CD14-positive monocyte (primary cell): ENCODE data around the gene CENPM. TPM values are rescaled to one million over a fixed set of nuclear protein-coding genes. Genes with fewer than 3 reads are reported as not detected.

Experiments used
- DNase-seq, 3 donors: peaks; one replicate each; pipeline ENCODE4 v3.0.0-alpha.2; 2011 to 2022
- H2AFZ ChIP-seq: 2 replicates; pipeline ENCODE4 v1.6.0; 2012; ENCODE audit warnings: mild to moderate bottlenecking, low read depth, low read length, inconsistent platforms; ENCODE audit not compliant: insufficient read depth, poor library complexity, severe bottlenecking
- H3K27ac ChIP-seq, 2 donors: 1 replicate in 1 of 2; 2 replicates in 1 of 2; pipeline ENCODE4 v1.5.1; 2012 to 2013; ENCODE audit warnings: low read length in 2 of 2, control low read depth in 1 of 2, inconsistent platforms in 1 of 2, low read depth in 1 of 2, mild to moderate bottlenecking in 1 of 2
- H3K27me3 ChIP-seq, 2 donors: one replicate each; pipeline versions ENCODE4 v1.6.0 to v1.6.1; 2011 to 2013; ENCODE audit warnings: low read length in 2 of 2; ENCODE audit not compliant: control insufficient read depth in 2 of 2, insufficient read depth in 2 of 2
- H3K36me3 ChIP-seq, 2 donors: replicated peaks in 1 of 2; 1 replicate in 1 of 2; 2 replicates in 1 of 2; pipeline versions ENCODE4 v1.5.1 to v1.6.1; 2012 to 2013; ENCODE audit warnings: low read length in 2 of 2, control low read depth in 1 of 2, inconsistent platforms in 1 of 2, mild to moderate bottlenecking in 1 of 2; ENCODE audit not compliant: insufficient read depth in 2 of 2, control insufficient read depth in 1 of 2
- H3K4me1 ChIP-seq, 2 donors: 1 replicate in 1 of 2; 2 replicates in 1 of 2; pipeline versions ENCODE4 v1.5.1 to v1.6.1; 2012 to 2013; ENCODE audit warnings: low read length in 2 of 2, control low read depth in 1 of 2, inconsistent platforms in 1 of 2, mild to moderate bottlenecking in 1 of 2, moderate library complexity in 1 of 2; ENCODE audit not compliant: insufficient read depth in 2 of 2, control insufficient read depth in 1 of 2
- H3K4me2 ChIP-seq: replicated peaks from 2 replicates; pipeline ENCODE3; 2012; ENCODE audit warnings: low read length, moderate library complexity, mild to moderate bottlenecking; ENCODE audit not compliant: poor library complexity, severe bottlenecking; ENCODE audit errors: extremely low read depth
- H3K4me3 ChIP-seq, 3 experiments: fragments of 200-600 bp in 1 of 3; sonication (generic) in 1 of 3; replicated peaks in 1 of 3; 1 replicate in 2 of 3; 2 replicates in 1 of 3; pipeline ENCODE4 v1.5.1; 2011 to 2013; ENCODE audit warnings: low read length in 3 of 3, mild to moderate bottlenecking in 3 of 3, control low read depth in 2 of 3, low read depth in 2 of 3, inconsistent platforms in 1 of 3, moderate library complexity in 1 of 3
- H3K79me2 ChIP-seq: 2 replicates; pipeline ENCODE4 v1.6.0; 2012; ENCODE audit warnings: mild to moderate bottlenecking, control low read depth, inconsistent platforms, low read length, moderate library complexity; ENCODE audit not compliant: insufficient read depth
- H3K9ac ChIP-seq: 2 replicates; pipeline ENCODE4 v1.6.0; 2017; ENCODE audit warnings: low read length, mild to moderate bottlenecking; ENCODE audit not compliant: insufficient read depth, poor library complexity, severe bottlenecking
- H3K9me3 ChIP-seq, 2 donors: replicated peaks in 1 of 2; 1 replicate in 1 of 2; 2 replicates in 1 of 2; pipeline versions ENCODE4 v1.5.1 to v1.6.1; 2012 to 2013; ENCODE audit warnings: low read length in 2 of 2, control low read depth in 1 of 2; ENCODE audit not compliant: control insufficient read depth in 1 of 2, insufficient read depth in 1 of 2
- H4K20me1 ChIP-seq: 2 replicates; pipeline ENCODE4 v1.6.0; 2012; ENCODE audit warnings: mild to moderate bottlenecking, low read length, control low read depth, moderate library complexity; ENCODE audit not compliant: insufficient read depth
- H3K27ac Mint-ChIP-seq, 7 donors: one replicate each; pipeline ENCODE4 v1.8.0; 2020; ENCODE audit warnings: mild to moderate bottlenecking in 7 of 7, mixed read lengths in 7 of 7, moderate library complexity in 6 of 7, inconsistent platforms in 2 of 7
- H3K27me3 Mint-ChIP-seq, 3 donors: one replicate each; pipeline ENCODE4 v1.8.0; 2021 to 2022; ENCODE audit warnings: low read depth in 3 of 3, mild to moderate bottlenecking in 3 of 3, mixed read lengths in 3 of 3, moderate library complexity in 3 of 3, inconsistent platforms in 1 of 3
- H3K36me3 Mint-ChIP-seq, 2 donors: one replicate each; pipeline ENCODE4 v1.8.0; 2020; ENCODE audit warnings: mixed read lengths in 2 of 2, inconsistent platforms in 1 of 2, mild to moderate bottlenecking in 1 of 2
- H3K4me1 Mint-ChIP-seq: one replicate; pipeline ENCODE4 v1.8.0; 2020; ENCODE audit warnings: mild to moderate bottlenecking, mixed read lengths
- H3K4me3 Mint-ChIP-seq, 2 donors: one replicate each; pipeline ENCODE4 v1.8.0; 2020; ENCODE audit warnings: mild to moderate bottlenecking in 2 of 2, mixed read lengths in 2 of 2, moderate library complexity in 1 of 2
- H3K9me3 Mint-ChIP-seq, 7 donors: one replicate each; pipeline ENCODE4 v1.8.0; 2020 to 2022; ENCODE audit warnings: mixed read lengths in 7 of 7, mild to moderate bottlenecking in 6 of 7, moderate library complexity in 6 of 7, inconsistent platforms in 2 of 7
- WGBS: methylation state at CpG from one replicate; pipeline ENCODE4 v1.1.5; 2013; ENCODE audit warnings: missing lambda C conversion rate; ENCODE audit not compliant: insufficient coverage; 5-methylcytosine and 5-hydroxymethylcytosine counted together
- intact Hi-C, 2 donors: fragments of 100-400 bp; cut with micrococcal nuclease; formaldehyde crosslinking; loops; one replicate each; pipeline versions ENCODE4 v1.15.0 to v1.15.1; 2023
- polyA plus RNA-seq, 3 donors: library from polyadenylated mRNA; depleted of rRNA in 1 of 3; unstranded in 2 of 3; stranded (reverse) in 1 of 3; fragments of 300-500 nt in 2 of 3; fragments of >200 nt in 1 of 3; fragmentation: Illumina TruSeq in 2 of 3; gene quantifications; 1 replicate in 2 of 3; 2 replicates in 1 of 3; pipeline ENCODE4 v1.2.3, GENCODE V29; 2012 to 2021
- TF ChIP-seq, protein P1 (sequence below): fragments of 200-600 bp; IDR thresholded peaks from one replicate; pipeline ENCODE4 v1.8.0; 2022; ENCODE audit warnings: antibody characterized with exemption, mild to moderate bottlenecking

Gene CENPM
- polyA plus RNA-seq, 3 donors: 0.20 TPM; not detected in 2

GRCh38 chr22:41979423-41980250, 32.7 kb upstream of the CENPM start:
- TF ChIP-seq, protein P1, sequence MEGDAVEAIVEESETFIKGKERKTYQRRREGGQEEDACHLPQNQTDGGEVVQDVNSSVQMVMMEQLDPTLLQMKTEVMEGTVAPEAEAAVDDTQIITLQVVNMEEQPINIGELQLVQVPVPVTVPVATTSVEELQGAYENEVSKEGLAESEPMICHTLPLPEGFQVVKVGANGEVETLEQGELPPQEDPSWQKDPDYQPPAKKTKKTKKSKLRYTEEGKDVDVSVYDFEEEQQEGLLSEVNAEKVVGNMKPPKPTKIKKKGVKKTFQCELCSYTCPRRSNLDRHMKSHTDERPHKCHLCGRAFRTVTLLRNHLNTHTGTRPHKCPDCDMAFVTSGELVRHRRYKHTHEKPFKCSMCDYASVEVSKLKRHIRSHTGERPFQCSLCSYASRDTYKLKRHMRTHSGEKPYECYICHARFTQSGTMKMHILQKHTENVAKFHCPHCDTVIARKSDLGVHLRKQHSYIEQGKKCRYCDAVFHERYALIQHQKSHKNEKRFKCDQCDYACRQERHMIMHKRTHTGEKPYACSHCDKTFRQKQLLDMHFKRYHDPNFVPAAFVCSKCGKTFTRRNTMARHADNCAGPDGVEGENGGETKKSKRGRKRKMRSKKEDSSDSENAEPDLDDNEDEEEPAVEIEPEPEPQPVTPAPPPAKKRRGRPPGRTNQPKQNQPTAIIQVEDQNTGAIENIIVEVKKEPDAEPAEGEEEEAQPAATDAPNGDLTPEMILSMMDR: no peak
- DNase-seq: no peak
- intact Hi-C loops: no loop called here
- Histone ChIP-seq H3K4me2 (no peak overlapping the region), H4K20me1 (no peaks in the 10 kb centered on the region), H3K27me3 (peaks cover 27 to 35% of the 10 kb centered on the region in 2 donors), H3K4me3 (no peak overlapping the region), H3K9ac (no peak overlapping the region), H3K4me1 (peaks cover 16 to 26% of the 10 kb centered on the region in 2 donors), H2AFZ (no peak overlapping the region), H3K36me3 (no peaks in the 10 kb centered on the region), H3K27ac (no peak overlapping the region), H3K9me3 (peaks cover 0 to 12% of the 10 kb centered on the region in 2 donors), H3K79me2 (no peaks in the 10 kb centered on the region)
- peaks cover 41 to 46% (median 45%) of the 10 kb centered on the region in 3 donors for H3K27me3 Mint-ChIP-seq
- peaks cover 0 to 11% (median 2%) of the 10 kb centered on the region in 7 donors for H3K9me3 Mint-ChIP-seq
- H3K4me1 Mint-ChIP-seq: peaks cover 27% of the 10 kb centered on the region
- peak overlapping the region in 2 of 7 donors; percentile 43 to 51 for H3K27ac Mint-ChIP-seq
- H3K36me3 Mint-ChIP-seq: no peaks in the 10 kb centered on the region
- H3K4me3 Mint-ChIP-seq: no peak overlapping the region
- 90% methylated on average over 3 of the region's 9 CpGs for WGBS

DNA sequence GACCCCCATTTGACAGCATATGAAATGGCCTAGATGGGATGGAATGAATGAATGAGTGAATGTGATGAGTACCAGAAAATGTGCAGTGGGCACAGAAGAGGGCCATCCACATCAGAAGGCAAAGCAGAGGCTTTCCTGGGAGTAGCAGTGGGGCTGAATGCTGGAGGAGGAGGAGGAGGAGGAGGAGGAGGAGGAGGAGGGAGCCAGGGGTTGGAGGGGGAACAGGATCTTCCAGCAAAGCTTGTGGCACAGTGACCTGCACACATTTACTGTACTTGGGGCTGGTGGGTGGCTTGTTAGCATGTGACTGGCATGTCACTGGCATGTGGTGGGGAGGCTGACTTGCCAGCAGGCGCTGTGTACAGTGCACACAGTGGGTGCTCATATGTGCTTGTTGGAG, 31.8 kb upstream of the CENPM start:
- no peaks in the 10 kb centered on the region for H3K79me2 ChIP-seq
- no peak overlapping the region for H3K27ac ChIP-seq
- no peak overlapping the region for H3K4me2 ChIP-seq
- Mint-ChIP-seq H3K9me3 (peaks cover 0 to 14% (median 2%) of the 10 kb centered on the region in 7 donors), H3K27me3 (peaks cover 46 to 55% (median 54%) of the 10 kb centered on the region in 3 donors), H3K36me3 (no peaks in the 10 kb centered on the region), H3K27ac (no peak overlapping the region), H3K4me1 (peaks cover 25% of the 10 kb centered on the region), H3K4me3 (peak overlapping the region in 1 of 2 donors; percentile 83)
- no peaks in the 10 kb centered on the region for H3K36me3 ChIP-seq
- intact Hi-C loops: no loop called here
- peaks cover 27 to 35% of the 10 kb centered on the region in 2 donors for H3K27me3 ChIP-seq
- H3K4me3 ChIP-seq: no peak overlapping the region
- TF ChIP-seq, protein P1: no peak
- no peak for DNase-seq
- peaks cover 0 to 12% of the 10 kb centered on the region in 2 donors for H3K9me3 ChIP-seq
- WGBS: 100% methylated on average over 1 of the region's 1 CpG
- peaks cover 16 to 24% of the 10 kb centered on the region in 2 donors for H3K4me1 ChIP-seq
- H4K20me1 ChIP-seq: no peaks in the 10 kb centered on the region
- no peak overlapping the region for H2AFZ ChIP-seq
- H3K9ac ChIP-seq: no peak overlapping the region
